ENCODE measurements around the gene NEUROD2.

DNA sequence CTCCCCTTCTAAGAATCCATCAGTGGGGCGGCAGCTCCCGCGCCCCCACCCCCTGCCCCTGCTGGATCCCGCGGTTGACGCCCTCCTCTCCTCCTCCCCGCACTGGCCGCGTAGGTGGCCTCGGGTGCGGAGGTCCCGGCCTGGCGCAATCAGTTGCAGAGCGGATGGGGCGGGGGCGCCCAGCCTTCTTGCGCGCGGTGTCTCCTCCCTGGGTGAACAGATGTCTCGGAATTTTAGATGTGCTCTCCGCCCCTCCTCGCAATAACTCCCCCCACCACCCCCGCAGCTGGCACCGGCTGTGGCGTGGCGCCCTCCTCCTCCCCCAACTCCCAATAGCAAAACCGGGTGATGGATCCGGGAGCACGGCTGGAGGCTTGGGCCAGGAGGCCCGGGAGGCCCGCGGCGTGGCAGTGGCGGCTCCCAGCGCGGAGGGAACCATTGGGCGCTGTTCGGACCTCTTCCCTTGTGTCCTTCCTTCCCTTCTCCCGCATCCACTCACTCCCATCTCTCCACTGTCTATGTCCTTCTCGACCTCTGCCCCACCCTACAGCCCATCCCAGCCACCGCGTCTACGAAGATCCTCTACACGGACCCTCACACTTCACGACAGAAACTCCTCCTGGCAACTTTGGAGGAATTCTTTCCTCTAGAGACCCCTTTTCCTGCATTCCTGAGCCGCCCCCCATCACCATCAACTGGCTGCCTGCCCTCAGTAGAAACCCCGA is 11.0 kb downstream of the NEUROD2 start:
- TF ChIP-seq EZH2 (optimal IDR thresholded peaks at IDR 0.05; ENCODE audit: low read depth, low read length) (no peak), EZH2phosphoT487 (IDR thresholded peaks at IDR 0.05; ENCODE audit: low read length) (no peak)
- TF ChIP-seq, protein P1, sequence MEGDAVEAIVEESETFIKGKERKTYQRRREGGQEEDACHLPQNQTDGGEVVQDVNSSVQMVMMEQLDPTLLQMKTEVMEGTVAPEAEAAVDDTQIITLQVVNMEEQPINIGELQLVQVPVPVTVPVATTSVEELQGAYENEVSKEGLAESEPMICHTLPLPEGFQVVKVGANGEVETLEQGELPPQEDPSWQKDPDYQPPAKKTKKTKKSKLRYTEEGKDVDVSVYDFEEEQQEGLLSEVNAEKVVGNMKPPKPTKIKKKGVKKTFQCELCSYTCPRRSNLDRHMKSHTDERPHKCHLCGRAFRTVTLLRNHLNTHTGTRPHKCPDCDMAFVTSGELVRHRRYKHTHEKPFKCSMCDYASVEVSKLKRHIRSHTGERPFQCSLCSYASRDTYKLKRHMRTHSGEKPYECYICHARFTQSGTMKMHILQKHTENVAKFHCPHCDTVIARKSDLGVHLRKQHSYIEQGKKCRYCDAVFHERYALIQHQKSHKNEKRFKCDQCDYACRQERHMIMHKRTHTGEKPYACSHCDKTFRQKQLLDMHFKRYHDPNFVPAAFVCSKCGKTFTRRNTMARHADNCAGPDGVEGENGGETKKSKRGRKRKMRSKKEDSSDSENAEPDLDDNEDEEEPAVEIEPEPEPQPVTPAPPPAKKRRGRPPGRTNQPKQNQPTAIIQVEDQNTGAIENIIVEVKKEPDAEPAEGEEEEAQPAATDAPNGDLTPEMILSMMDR (IDR thresholded peaks at IDR 0.05; ENCODE audit: low read length): no peak

Measured in MM.1S (cell line).